HepG2 (cell line): ENCODE measurements around the gene SRP9. TPM values are rescaled to one million over a fixed set of nuclear protein-coding genes. Genes with fewer than 3 reads are reported as not detected.

ENCODE experiments used
- HDAC6 ChIP-seq: fragments of 200-600 bp; sonication (generic); IDR thresholded peaks from 2 replicates; pipeline ENCODE4 v1.7.0; 2017; ENCODE audit warnings: mild to moderate bottlenecking, antibody characterized with exemption, low read length, low read depth
- HNF1A ChIP-seq, 2 experiments: sonication (generic) in 1 of 2; formaldehyde crosslinking in 1 of 2; IDR thresholded peaks; 2 replicates each; pipeline versions ENCODE4 v1.4.0 to v1.6.1; 2016 to 2020; ENCODE audit warnings: borderline replicate concordance in 1 of 2, low read depth in 1 of 2, mild to moderate bottlenecking in 1 of 2, missing genetic modification reagents in 1 of 2
- KAT7 ChIP-seq: IDR thresholded peaks from 2 replicates; pipeline ENCODE4 v1.6.1; 2018; ENCODE audit warnings: borderline replicate concordance, missing compliant biosample characterization
- PTBP1 ChIP-seq: fragments of 200-400 bp; formaldehyde crosslinking; IDR thresholded peaks from 2 replicates; pipeline ENCODE4 v1.6.1; 2018; ENCODE audit warnings: low read length, low read depth; ENCODE audit not compliant: poor library complexity, severe bottlenecking
- SP4 ChIP-seq: sonication (generic); formaldehyde crosslinking; IDR thresholded peaks from 2 replicates; pipeline ENCODE4 v1.8.1; 2023; ENCODE audit warnings: mild to moderate bottlenecking, missing genetic modification reagents
- ZNF101 ChIP-seq: sonication (generic); formaldehyde crosslinking; IDR thresholded peaks from 2 replicates; pipeline ENCODE4 v1.4.0; 2020; ENCODE audit warnings: mild to moderate bottlenecking, low read depth, missing genetic modification reagents, borderline replicate concordance
- ZNF318 ChIP-seq: sonication (generic); formaldehyde crosslinking; IDR thresholded peaks from 2 replicates; pipeline ENCODE4 v1.4.0; 2020; ENCODE audit warnings: mild to moderate bottlenecking, missing genetic modification reagents
- ZNF639 ChIP-seq: conservative IDR thresholded peaks from 2 replicates; pipeline ENCODE4 v1.6.1; 2018; ENCODE audit warnings: missing genetic modification reagents
- ZXDC ChIP-seq: sonication (generic); formaldehyde crosslinking; IDR thresholded peaks from 2 replicates; pipeline ENCODE4 v1.5.0; 2020; ENCODE audit warnings: mild to moderate bottlenecking, missing genetic modification reagents
- polyA plus RNA-seq, 8 experiments: library from polyadenylated mRNA; depleted of rRNA in 3 of 8; stranded (reverse) in 7 of 8; unstranded in 1 of 8; fragments of >200 nt; fragmentation: Illumina TruSeq in 4 of 8; extraction: Trizol in 4 of 8; gene quantifications; 2 replicates each; pipeline versions ENCODE4 v1.2.1 to v1.2.3, GENCODE V29; 2011 to 2016; ENCODE audit warnings: low read depth in 4 of 8, missing spikeins in 1 of 8, mixed read lengths in 1 of 8; ENCODE audit not compliant: insufficient read depth in 1 of 8
- total RNA-seq, 5 experiments: library from RNA; depleted of rRNA; stranded (reverse); fragments of >200 nt; fragmentation: Illumina TruSeq; extraction: Trizol; gene quantifications; 2 replicates each; pipeline ENCODE4 v1.2.3, GENCODE V29; 2016; ENCODE audit warnings: low read depth in 1 of 5

The SRP9 gene
- total and polyA plus RNA-seq, 2 of the 13 experiments (the other 11 are each of a cell fraction or from before 2014, with no cell fraction given), result 251 to 307 TPM

GRCh38 chr1:225767634-225768540 is 9.7 kb upstream of the SRP9 start (continued):
- TF ChIP-seq ZNF318 (no peak), ZNF101 (no peak), SP4 (CRISPR knock-in tag) (0 out of 2 replicates have a peak, but pooled peaks have one; percentile 19), ZNF639 (CRISPR knock-in tag) (no peak), HDAC6 (no peak), PTBP1 (no peak), KAT7 (no peak), HNF1A (IDR thresholded peaks at IDR 0.05; ENCODE audit: low read depth) (no peak; the same call in 1 of the 2 replicates), HNF1A (CRISPR knock-in tag; IDR thresholded peaks at IDR 0.05; ENCODE audit: borderline replicate concordance) (peak; percentile 26; the same call in 1 of the 2 replicates), ZXDC (CRISPR knock-in tag) (no peak; the same call in 1 of the 2 replicates)
